ENCODE results near the gene LGR5. TPM values are rescaled to one million over a fixed set of nuclear protein-coding genes. Genes with fewer than 3 reads are reported as not detected.

LGR5 gene
- total and polyA plus RNA-seq, 2 of the 4 experiments (the other 2 are of a cell fraction), result not detected

- Histone ChIP-seq H3K9me3 (ENCODE audit: control insufficient read depth, insufficient read depth, low read length) (no peaks in the 10 kb centered on the region), H3K4ac (ENCODE audit: low read depth, low read length) (no peak overlapping the region), H2AFZ (replicated peaks; ENCODE audit: low read length, poor library complexity) (no peak overlapping the region), H3K36me3 (ENCODE audit: control insufficient read depth, insufficient read depth, low read length) (no peaks in the 10 kb centered on the region), H3K14ac (replicated peaks; ENCODE audit: low read depth, low read length) (no peak overlapping the region), H3K79me1 (ENCODE audit: low read depth in 1 of 2, low read length in 2 of 2) (no peaks in the 10 kb centered on the region), H3K4me2 (ENCODE audit: low read depth, low read length) (peak overlapping the region; percentile 62; the same call in 1 of the 2 replicates), H2BK15ac (ENCODE audit: low read depth, low read length) (no peak overlapping the region), H2AK5ac (ENCODE audit: low read depth, low read length) (no peak overlapping the region), H2AK9ac (replicated peaks; ENCODE audit: low read depth, low read length, poor library complexity) (no peak overlapping the region), H2BK5ac (ENCODE audit: low read depth, low read length, poor library complexity, severe bottlenecking) (no peak overlapping the region), H3K4me1 (ENCODE audit: control insufficient read depth, insufficient read depth, low read length) (no peaks in the 10 kb centered on the region), H4K91ac (ENCODE audit: insufficient read depth, low read depth, low read length) (no peak overlapping the region), H3K4me3 (ENCODE audit: insufficient read depth, low read depth, low read length) (peak overlapping the region; percentile 38; the same call in 1 of the 2 replicates), H3K27ac (ENCODE audit: insufficient read depth, low read length) (no peak overlapping the region), H2BK20ac (ENCODE audit: low read depth, low read length) (no peak overlapping the region), H3K27me3 (ENCODE audit: control insufficient read depth, insufficient read depth, low read length) (no peaks in the 10 kb centered on the region; the same call in 1 of the 2 replicates), H3K56ac (ENCODE audit: extremely low read depth, insufficient read depth, low read length) (no peak overlapping the region), H3K9ac (ENCODE audit: low read depth, low read length) (no peak overlapping the region), H3K18ac (ENCODE audit: low read depth, low read length) (no peak overlapping the region), H4K20me1 (ENCODE audit: insufficient read depth, low read length) (no peaks in the 10 kb centered on the region), H4K8ac (ENCODE audit: low read depth in 2 of 2, low read length in 2 of 2) (no peak overlapping the region), H3K23ac (ENCODE audit: low read depth, low read length) (no peak overlapping the region), H4K5ac (ENCODE audit: low read depth, low read length) (no peak overlapping the region), H3K9me1 (ENCODE audit: insufficient read depth, low read length) (no peaks in the 10 kb centered on the region), H2BK120ac (ENCODE audit: low read depth, low read length) (no peak overlapping the region)
- DNase-seq (no peak), ATAC-seq (ENCODE audit: low read depth) (no peak)
- POLR2A ChIA-PET (ENCODE audit: unreplicated experiment), result no interaction called here
- WGBS, 2 experiments (ENCODE audit: extremely low coverage in 2 of 2, insufficient read length in 1 of 2), result no CpG with 5 or more reads among the region's 8 CpGs
- dilution Hi-C loops (cut with HindIII; ENCODE audit: low sequenced_read_pairs, unreplicated experiment) (no loop called here), in situ Hi-C loops (cut with MboI; ENCODE audit: low sequenced_read_pairs) (no loop called here), intact Hi-C loops (cut with micrococcal nuclease) (no loop called here)
- CTCF ChIA-PET, result no interaction called here
- no TSS peak for BruUV-seq (replicated peaks)
- no peak for TF ChIP-seq RCOR1 (IDR thresholded peaks at IDR 0.05; ENCODE audit: insufficient replicate concordance, low read length)
- no peak for TF ChIP-seq SMC3 (IDR thresholded peaks at IDR 0.05; ENCODE audit: low read depth, low read length)
- TF ChIP-seq CTCF (conservative IDR thresholded peaks at IDR 0.05; ENCODE audit: low read depth, low read length), result no peak
- TF ChIP-seq FOS (IDR thresholded peaks at IDR 0.05; ENCODE audit: low read depth, low read length), result no peak
- no peak for TF ChIP-seq RAD21 (IDR thresholded peaks at IDR 0.05; ENCODE audit: low read length)
- TF ChIP-seq USF2 (IDR thresholded peaks at IDR 0.05; ENCODE audit: low read depth, low read length), result no peak
- TF ChIP-seq CHD1 (IDR thresholded peaks at IDR 0.05; ENCODE audit: low read depth, low read length), result no peak
- TF ChIP-seq MAZ (IDR thresholded peaks at IDR 0.05; ENCODE audit: borderline replicate concordance, low read depth, low read length), result no peak
- no peak for TF ChIP-seq MAFK (IDR thresholded peaks at IDR 0.05; ENCODE audit: low read depth, low read length)
- TF ChIP-seq BHLHE40 (IDR thresholded peaks at IDR 0.05; ENCODE audit: low read depth, low read length), result no peak
- TF ChIP-seq ELK1 (IDR thresholded peaks at IDR 0.05; ENCODE audit: borderline replicate concordance, low read depth, low read length), result no peak
These were observed 44.8 kb downstream of the LGR5 start for GRCh38 chr12:71484272-71484905.

Measured in IMR-90 (cell line).